Heart left ventricle (tissue), 16 donors: ENCODE results near the gene EEF1AKMT2. TPM values are rescaled to one million over a fixed set of nuclear protein-coding genes. Genes with fewer than 3 reads are reported as not detected.

Experiments used
- ATAC-seq, 4 donors: fragments of 200-7000 bp; cut with Tn5 transposase; one replicate each; pipeline ENCODE4 v1.9.1; 2020 to 2022; ENCODE audit warnings: moderate library complexity in 4 of 4, mild to moderate bottlenecking in 3 of 4, moderate number of reproducible peaks in 1 of 4
- DNase-seq, 5 donors: peaks; one replicate each; pipeline ENCODE4 v3.0.0-alpha.2; 2020
- H3K27ac ChIP-seq, 12 donors: fragments of 200-600 bp; sonication (generic) in 4 of 12; one replicate each; pipeline versions ENCODE4 v1.5.0 to v1.8.0; 2016 to 2022; ENCODE audit warnings: mild to moderate bottlenecking in 2 of 12
- H3K27me3 ChIP-seq, 9 donors: fragments of 200-600 bp; sonication (generic) in 2 of 9; one replicate each; pipeline versions ENCODE4 v1.5.1 to v1.8.0; 2016 to 2022; ENCODE audit warnings: mild to moderate bottlenecking in 3 of 9
- H3K36me3 ChIP-seq, 9 donors: fragments of 200-600 bp; sonication (generic) in 2 of 9; one replicate each; pipeline versions ENCODE4 v1.5.0 to v1.8.0; 2018 to 2022; ENCODE audit warnings: mild to moderate bottlenecking in 2 of 9
- H3K4me1 ChIP-seq, 12 donors: fragments of 200-600 bp; sonication (generic) in 4 of 12; one replicate each; pipeline versions ENCODE4 v1.5.0 to v1.8.0; 2016 to 2022; ENCODE audit warnings: mild to moderate bottlenecking in 3 of 12
- H3K4me3 ChIP-seq, 12 donors: fragments of 200-600 bp; sonication (generic) in 4 of 12; one replicate each; pipeline versions ENCODE4 v1.5.0 to v1.8.0; 2017 to 2022; ENCODE audit warnings: mild to moderate bottlenecking in 9 of 12, moderate library complexity in 4 of 12
- H3K9me3 ChIP-seq, 12 donors: fragments of 200-600 bp; sonication (generic) in 4 of 12; one replicate each; pipeline versions ENCODE4 v1.5.0 to v1.8.0; 2016 to 2022; ENCODE audit warnings: mild to moderate bottlenecking in 1 of 12
- CTCF ChIP-seq, 12 donors: fragments of 200-600 bp; sonication (generic) in 4 of 12; IDR thresholded peaks; one replicate each; pipeline versions ENCODE4 v1.5.0 to v1.8.0; 2018 to 2022; ENCODE audit warnings: antibody characterized with exemption in 12 of 12, mild to moderate bottlenecking in 5 of 12
- POLR2A ChIP-seq, 2 donors: fragments of 450-650 bp; IDR thresholded peaks; one replicate each; pipeline ENCODE4 v1.6.1; 2017; ENCODE audit warnings: antibody characterized with exemption in 2 of 2, mild to moderate bottlenecking in 2 of 2, moderate library complexity in 2 of 2
- WGBS, 4 donors: extraction: QIAGEN DNeasy Blood & Tissue Kit in 2 of 4; methylation state at CpG; one replicate each; pipeline versions ENCODE4 v1.1.5 to v1.1.7; 2013 to 2018; 5-methylcytosine and 5-hydroxymethylcytosine counted together
- intact Hi-C, 10 donors: fragments of 100-400 bp; cut with DNase I; formaldehyde crosslinking; loops; one replicate each; pipeline versions ENCODE4 v1.11.1 to v1.14.2; 2022
- polyA plus RNA-seq, 2 donors: library from polyadenylated mRNA; stranded (reverse); fragments of 200-250 nt; gene quantifications; one replicate each; pipeline ENCODE4 v1.2.3, GENCODE V29; 2013
- total RNA-seq, 9 donors: library from RNA; depleted of rRNA in 2 of 9; stranded (reverse); fragments of >200 nt in 2 of 9; fragmentation: NEBNext Ultra II Directional in 3 of 9; extraction: Animal tissue kit (Norgen Biotek cat#: 25700) in 3 of 9; gene quantifications; one replicate each; pipeline versions ENCODE4 v1.1.0 to v1.2.4, GENCODE V29; 2016 to 2023
- donor health status: ischemic (EF 13 %, LVEDD 7.1; RV severe dilation, severe dysfunction).
- donor health status: healthy with polysubstance abuse.
- donor health status: DM: no; HTN: yes; CAD: no.
- donor health status: DM: no; HTN: no; CAD: no.
- donor health status: ischemic (EF 25% LVEDD 6.9; RV normal size, moderate dysfunction).
- donor health status: ischemic (EF 25% LVEDD 5.7; RV mildly dilated, moderate dysfunction).
- donor health status: healthy.
- donor health status: DM: yes; HTN: yes; CAD: no.
- donor health status: ischemic (EF 35%, LVEDD 5.7; RV mildly dilated, moderate dysfunction).
- donor health status: nonischemic (EF 11% LVEDD 7.7; RV severe dilation, severe dysfunction).
- donor health status: DM: yes; HTN: yes; CAD: no.
- donor health status: PGD.
- donor health status: ischemic (EF 29% LVEDD 5.4; RV normal size, mild dysfunction).
- donor health status: nonischemic (EF 23%, LVEDD 6.1; RV moderate dilation, normal function).

EEF1AKMT2 gene
- total and polyA plus RNA-seq, 11 donors = 3.6 to 14.8 (median 10.9) TPM

DNA sequence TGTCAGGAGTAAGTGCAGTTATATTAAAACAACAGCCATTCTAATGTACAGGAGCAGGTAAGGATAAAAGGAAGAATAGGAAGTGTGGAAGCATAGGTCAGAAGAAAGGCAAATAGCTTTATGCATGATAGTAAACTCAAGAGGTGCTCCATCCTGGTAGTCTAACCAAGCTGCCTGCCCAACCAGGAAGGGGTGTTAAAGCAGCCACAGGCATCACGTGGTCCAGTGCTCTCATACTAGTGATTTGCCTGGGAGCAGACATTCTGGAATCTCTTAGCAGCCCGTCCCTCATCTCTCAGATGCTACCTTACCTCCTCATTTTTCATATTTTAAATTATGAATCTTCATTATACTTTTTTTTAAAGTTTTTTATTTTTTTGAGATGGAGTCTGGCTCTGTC, 28.4 kb upstream of the EEF1AKMT2 start:
- TF ChIP-seq POLR2A (IDR thresholded peaks at IDR 0.05) (no peak), CTCF (IDR thresholded peaks at IDR 0.05) (no peak)
- no peak overlapping the region for H3K27ac ChIP-seq
- no peaks in the 10 kb centered on the region for H3K27me3 ChIP-seq
- WGBS, 4 donors = 95 to 98% (median 97%) methylated on average over 2 of the region's 2 CpGs
- H3K9me3 ChIP-seq = no peaks in the 10 kb centered on the region
- DNase-seq (no peak), ATAC-seq (no peak)
- no peaks in the 10 kb centered on the region for H3K4me1 ChIP-seq
- H3K4me3 ChIP-seq = no peak overlapping the region
- intact Hi-C loops = loop anchor here in 1 of 10 donors (5.0 to 10.0 kb wide), 2 partner anchors 65 to 278 kb away; no protein-coding TSS in a partner anchor
- peaks cover 0 to 75% (median 62%) of the 10 kb centered on the region in 9 donors for H3K36me3 ChIP-seq

DNA sequence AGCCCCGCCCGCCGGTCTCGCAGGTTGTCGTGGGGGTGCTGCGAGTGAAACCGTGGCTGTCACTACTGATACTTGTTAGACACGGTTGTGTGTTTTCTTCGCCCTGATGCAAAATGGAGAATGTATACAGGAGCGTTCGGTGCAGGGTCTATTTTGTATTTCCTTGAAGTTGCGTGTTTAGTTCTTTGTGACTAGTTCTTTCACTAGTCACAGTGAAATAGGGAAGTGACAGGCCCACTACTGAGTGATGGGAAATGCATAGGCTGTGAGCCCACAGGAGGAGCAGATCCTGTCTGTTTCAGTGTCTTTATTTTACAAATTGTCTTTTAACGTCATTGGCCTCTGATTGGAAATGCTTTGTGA, 10.6 kb upstream of the EEF1AKMT2 start:
- Histone ChIP-seq H3K4me1 (peaks cover 0 to 18% (median 11%) of the 10 kb centered on the region in 12 donors), H3K9me3 (no peaks in the 10 kb centered on the region), H3K27me3 (no peaks in the 10 kb centered on the region), H3K4me3 (peak overlapping the region; percentile 67 to 100 (median 89)), H3K36me3 (peaks cover 0 to 6% (median under 1%) of the 10 kb centered on the region in 9 donors), H3K27ac (peak overlapping the region in 10 of 12 donors; percentile 57 to 90 (median 86))
- intact Hi-C loops = loop anchor here in 1 of 10 donors (10.0 kb wide), 1 partner anchor 923 kb away; no protein-coding TSS in a partner anchor
- 0 to 7% (median 1%) methylated on average over 8 to 13 of the region's 13 CpGs for WGBS, 4 donors
- no peak for TF ChIP-seq CTCF (IDR thresholded peaks at IDR 0.05)
- no peak for TF ChIP-seq POLR2A (IDR thresholded peaks at IDR 0.05)
- peak in 1 of 4 donors; percentile 6 for ATAC-seq
- DNase-seq = no peak

DNA sequence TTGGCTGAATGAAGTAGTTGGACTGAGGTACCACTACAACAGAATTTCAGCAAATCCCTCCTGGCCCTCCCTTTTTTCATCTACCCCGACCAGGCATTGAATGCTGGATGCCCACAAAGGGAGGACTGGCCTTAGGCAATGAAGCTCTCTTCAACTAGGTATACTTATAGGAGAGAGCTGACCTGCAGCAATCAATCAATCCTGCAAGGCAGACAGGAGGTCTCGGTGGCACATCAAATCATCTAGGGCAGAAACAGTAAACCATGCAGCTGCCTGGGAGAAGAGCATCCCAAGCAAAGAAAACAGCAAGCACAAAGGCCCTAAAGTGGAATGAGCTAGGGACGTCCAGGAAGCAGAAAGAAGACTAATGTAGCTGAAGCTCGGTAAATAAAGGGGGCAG, 7.5 kb upstream of the EEF1AKMT2 start:
- WGBS, 4 donors = 66 to 79% (median 76%) methylated on average over 4 of the region's 4 CpGs
- H3K27ac ChIP-seq = no peak overlapping the region
- H3K4me3 ChIP-seq = no peak overlapping the region
- DNase-seq (no peak), ATAC-seq (no peak)
- no peaks in the 10 kb centered on the region for H3K27me3 ChIP-seq
- no peaks in the 10 kb centered on the region for H3K36me3 ChIP-seq
- intact Hi-C loops = loop anchor here in 1 of 10 donors (10.0 kb wide), 1 partner anchor 116 kb away; no protein-coding TSS in a partner anchor
- peaks cover 0 to 18% (median 11%) of the 10 kb centered on the region in 12 donors for H3K4me1 ChIP-seq
- no peak for TF ChIP-seq POLR2A (IDR thresholded peaks at IDR 0.05)
- no peak for TF ChIP-seq CTCF (IDR thresholded peaks at IDR 0.05)
- H3K9me3 ChIP-seq = no peaks in the 10 kb centered on the region

DNA sequence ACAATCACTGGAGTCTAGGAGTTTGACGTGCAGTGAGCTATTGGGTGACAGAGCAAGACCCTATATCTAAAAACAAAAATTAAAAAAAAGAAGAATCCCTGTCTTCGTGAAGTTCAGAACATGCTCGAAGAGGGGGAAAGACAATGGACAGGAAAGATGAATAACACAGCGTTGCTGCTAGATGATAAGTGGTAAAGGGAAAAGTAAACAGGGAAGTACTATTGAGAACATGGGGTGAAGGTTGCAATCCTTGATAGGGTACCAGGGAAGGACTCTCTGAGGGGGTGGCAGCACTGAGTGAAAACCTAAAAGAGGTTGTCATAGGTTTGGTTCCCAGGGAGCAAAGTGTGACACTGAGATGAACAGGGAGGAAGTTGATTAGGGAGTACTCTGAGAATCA, 7.1 kb upstream of the EEF1AKMT2 start:
- Histone ChIP-seq H3K27me3 (no peaks in the 10 kb centered on the region), H3K4me3 (no peak overlapping the region), H3K36me3 (no peaks in the 10 kb centered on the region), H3K27ac (no peak overlapping the region), H3K9me3 (no peaks in the 10 kb centered on the region), H3K4me1 (peaks cover 0 to 17% (median 11%) of the 10 kb centered on the region in 12 donors)
- 57 to 72% (median 66%) methylated on average over 4 of the region's 4 CpGs for WGBS, 4 donors
- intact Hi-C loops = loop anchor here in 1 of 10 donors (10.0 kb wide), 1 partner anchor 116 kb away; no protein-coding TSS in a partner anchor
- TF ChIP-seq CTCF (IDR thresholded peaks at IDR 0.05) (no peak), POLR2A (IDR thresholded peaks at IDR 0.05) (no peak)
- ATAC-seq (no peak), DNase-seq (no peak)
